Nephron (organoid): ENCODE data around the gene EPHA1.
A peak's percentile ranks its signal among the peaks of the same experiment; 100 is the strongest.
"Not testable (repeated sequence)": the region's sequence is repeated elsewhere in the genome, so short reads cannot be mapped to it uniquely, and the experiment has no call there.

ENCODE experiments used
- H3K27ac Mint-ChIP-seq, 3 experiments: 2 replicates each; pipeline ENCODE4 v1.8.0; 2020; ENCODE audit warnings: mixed read lengths in 3 of 3, mild to moderate bottlenecking in 2 of 3, moderate library complexity in 1 of 3
- H3K27me3 Mint-ChIP-seq: 2 replicates; pipeline ENCODE4 v1.8.0; 2021; ENCODE audit warnings: low read depth, mild to moderate bottlenecking, moderate library complexity, mixed read lengths
- H3K36me3 Mint-ChIP-seq: 2 replicates; pipeline ENCODE4 v1.8.0; 2020; ENCODE audit warnings: low read depth, mixed read lengths
- H3K4me1 Mint-ChIP-seq: 2 replicates; pipeline ENCODE4 v1.8.0; 2020; ENCODE audit warnings: mixed read lengths
- H3K4me3 Mint-ChIP-seq, 3 experiments: 2 replicates each; pipeline ENCODE4 v1.8.0; 2020; ENCODE audit warnings: mild to moderate bottlenecking in 3 of 3, mixed read lengths in 3 of 3, moderate library complexity in 2 of 3
- H3K9me3 Mint-ChIP-seq: 2 replicates; pipeline ENCODE4 v1.8.0; 2020; ENCODE audit warnings: mixed read lengths
- CTCF ChIP-seq, 3 experiments: fragments of 200-600 bp; sonication (generic); IDR thresholded peaks; one replicate each; pipeline ENCODE4 v1.5.0; 2021; ENCODE audit warnings: antibody characterized with exemption in 3 of 3; ENCODE audit not compliant: unreplicated experiment in 3 of 3

EPHA1 gene

GRCh38 chr7:143394068-143394467 is 14.6 kb downstream of the EPHA1 start:
- TF ChIP-seq CTCF (IDR thresholded peaks at IDR 0.05; ENCODE audit: unreplicated experiment in 3 of 3): no peak
- H3K27me3 Mint-ChIP-seq: peaks cover 4% of the 10 kb centered on the region
- no peaks in the 10 kb centered on the region for H3K9me3 Mint-ChIP-seq
- peaks cover 19% of the 10 kb centered on the region for H3K4me1 Mint-ChIP-seq
- H3K36me3 Mint-ChIP-seq: peaks cover 38% of the 10 kb centered on the region
- peak overlapping the region in 1 of 3 experiments; percentile 14 for H3K27ac Mint-ChIP-seq
- no peak overlapping the region for H3K4me3 Mint-ChIP-seq

- Mint-ChIP-seq H3K4me1 (peaks cover 19% of the 10 kb centered on the region), H3K9me3 (no peaks in the 10 kb centered on the region), H3K27me3 (peaks cover 4% of the 10 kb centered on the region), H3K27ac (peak overlapping the region in 2 of 3 experiments; percentile 42 to 66), H3K4me3 (no peak overlapping the region), H3K36me3 (peaks cover 39% of the 10 kb centered on the region)
- no peak for TF ChIP-seq CTCF (IDR thresholded peaks at IDR 0.05; ENCODE audit: unreplicated experiment in 3 of 3)
These were observed 15.2 kb downstream of the EPHA1 start for GRCh38 chr7:143393267-143394041.

- no peaks in the 10 kb centered on the region for H3K9me3 Mint-ChIP-seq
- H3K36me3 Mint-ChIP-seq: peaks cover 39% of the 10 kb centered on the region
- H3K4me3 Mint-ChIP-seq: no peak overlapping the region
- H3K27ac Mint-ChIP-seq: peak overlapping the region in 2 of 3 experiments; percentile 42 to 66
- H3K4me1 Mint-ChIP-seq: peaks cover 19% of the 10 kb centered on the region
- TF ChIP-seq CTCF (IDR thresholded peaks at IDR 0.05; ENCODE audit: unreplicated experiment in 3 of 3): no peak
- peaks cover 3% of the 10 kb centered on the region for H3K27me3 Mint-ChIP-seq
These were observed 15.8 kb downstream of the EPHA1 start for GRCh38 chr7:143392875-143393266.

GRCh38 chr7:143392427-143392826 is 16.2 kb downstream of the EPHA1 start:
- Mint-ChIP-seq H3K4me1 (peaks cover 19% of the 10 kb centered on the region), H3K27ac (peak overlapping the region in 2 of 3 experiments; percentile 93 to 94), H3K36me3 (peaks cover 39% of the 10 kb centered on the region), H3K4me3 (peak overlapping the region in 1 of 3 experiments; percentile 38)
- not testable (repeated sequence) for H3K9me3 Mint-ChIP-seq, H3K27me3 Mint-ChIP-seq

- peak overlapping the region in 1 of 3 experiments; percentile 38 for H3K4me3 Mint-ChIP-seq
- peak overlapping the region in 2 of 3 experiments; percentile 93 to 94 for H3K27ac Mint-ChIP-seq
- H3K4me1 Mint-ChIP-seq: peaks cover 19% of the 10 kb centered on the region
- H3K36me3 Mint-ChIP-seq: peaks cover 39% of the 10 kb centered on the region
- H3K27me3 Mint-ChIP-seq: no peaks in the 10 kb centered on the region
- no peaks in the 10 kb centered on the region for H3K9me3 Mint-ChIP-seq
- no peak for TF ChIP-seq CTCF (IDR thresholded peaks at IDR 0.05; ENCODE audit: unreplicated experiment in 3 of 3)
These were observed 16.9 kb downstream of the EPHA1 start for GRCh38 chr7:143391462-143392404.

GRCh38 chr7:143390773-143391317 is 17.8 kb downstream of the EPHA1 start:
- TF ChIP-seq CTCF (IDR thresholded peaks at IDR 0.05; ENCODE audit: unreplicated experiment in 3 of 3): no peak
- Mint-ChIP-seq H3K36me3 (peaks cover 39% of the 10 kb centered on the region), H3K27ac (no peak overlapping the region), H3K27me3 (no peaks in the 10 kb centered on the region), H3K4me1 (peaks cover 19% of the 10 kb centered on the region), H3K4me3 (no peak overlapping the region), H3K9me3 (no peaks in the 10 kb centered on the region)
